ENCODE data around the gene DOK5.

The DOK5 gene

GRCh38 chr20:54619682-54620081 is 144.3 kb downstream of the DOK5 start:
- no peak for DNase-seq

DNA sequence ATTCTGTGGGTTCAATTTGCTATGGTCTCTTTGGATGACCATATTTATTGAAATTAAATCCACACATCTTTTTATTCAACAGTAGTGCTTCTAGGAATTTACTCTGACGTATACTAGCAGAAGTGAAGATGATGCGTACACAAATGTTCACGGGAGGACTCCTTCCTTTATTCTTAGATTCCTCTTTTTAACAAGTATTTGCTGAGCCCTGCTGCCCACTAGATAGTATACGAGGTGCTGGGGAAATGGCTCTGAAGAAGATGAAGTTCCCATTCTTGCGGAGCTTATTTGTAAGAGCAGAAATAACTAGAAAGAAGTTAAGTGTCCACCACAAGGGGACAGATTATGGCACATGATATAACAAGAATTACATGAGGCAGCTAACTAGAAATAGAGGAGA is 145.2 kb downstream of the DOK5 start:
- no peak for DNase-seq

- no peak for DNase-seq
Measured at GRCh38 chr20:54622333-54623295, 147.2 kb downstream of the DOK5 start.

GRCh38 chr20:54623991-54624569 is 148.7 kb downstream of the DOK5 start:
- no peak for DNase-seq

DNA sequence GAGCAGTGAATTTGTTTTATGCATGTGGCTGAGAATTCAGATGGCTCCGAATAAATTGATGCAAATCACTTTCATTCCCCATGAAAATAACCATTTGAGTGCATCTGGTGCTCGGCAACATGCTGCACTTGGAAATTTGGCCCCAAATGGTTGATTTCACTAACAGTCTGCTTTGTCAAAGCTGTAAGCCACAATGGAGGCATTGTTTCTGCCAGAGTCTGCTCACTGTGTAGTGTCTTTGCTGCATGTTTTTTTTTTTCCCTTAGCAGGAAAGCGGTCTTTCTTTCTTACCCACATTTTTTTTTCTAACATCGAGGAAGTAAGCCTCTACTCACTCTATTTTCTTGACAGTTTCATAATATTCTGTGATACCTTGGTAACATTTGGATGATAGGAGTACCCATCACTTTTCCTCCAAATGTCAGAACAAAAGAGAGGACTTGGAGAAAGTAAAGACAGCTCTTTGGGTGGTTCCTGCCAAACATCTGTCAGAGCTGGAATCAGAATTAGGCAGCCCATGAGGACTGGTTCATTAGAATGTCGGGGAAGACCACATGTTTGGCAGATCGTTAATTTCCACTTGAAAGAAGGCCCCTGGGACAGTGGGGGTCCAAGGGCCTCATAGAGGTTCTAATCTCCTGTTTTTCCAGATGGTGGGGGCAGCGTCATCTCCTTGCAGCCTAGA is 149.5 kb downstream of the DOK5 start:
- DNase-seq = no peak

- DNase-seq = no peak
Measured at GRCh38 chr20:54625497-54625896, 150.1 kb downstream of the DOK5 start.

GRCh38 chr20:54626126-54626525 is 150.7 kb downstream of the DOK5 start:
- DNase-seq = no peak

- DNase-seq = no peak
Measured at GRCh38 chr20:54629632-54630031, 154.2 kb downstream of the DOK5 start.

DNA sequence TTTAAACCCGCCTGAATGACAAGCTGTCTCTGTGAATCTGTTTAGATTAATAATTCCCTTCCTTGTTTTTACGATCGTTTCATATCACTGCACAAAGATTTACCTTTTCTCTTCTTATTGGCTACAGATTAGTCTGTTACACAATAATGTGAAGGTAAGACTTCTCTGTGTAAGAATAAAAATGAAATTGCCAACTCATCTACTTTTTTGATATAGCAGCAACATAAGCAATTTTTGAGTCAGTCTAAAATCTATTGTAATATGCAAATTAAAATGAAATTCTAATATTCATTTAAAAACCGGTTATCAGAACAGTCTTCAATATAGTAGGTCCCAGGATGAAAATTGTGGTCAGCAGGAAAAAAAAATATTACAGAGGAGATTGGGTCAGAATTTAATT is 155.2 kb downstream of the DOK5 start:
- no peak for DNase-seq

- DNase-seq = no peak
Measured at GRCh38 chr20:54631059-54631458, 155.7 kb downstream of the DOK5 start.

GRCh38 chr20:54633374-54634355 is 158.3 kb downstream of the DOK5 start:
- no peak for DNase-seq

- DNase-seq = no peak
Measured at GRCh38 chr20:54636575-54636974, 161.2 kb downstream of the DOK5 start.

DNA sequence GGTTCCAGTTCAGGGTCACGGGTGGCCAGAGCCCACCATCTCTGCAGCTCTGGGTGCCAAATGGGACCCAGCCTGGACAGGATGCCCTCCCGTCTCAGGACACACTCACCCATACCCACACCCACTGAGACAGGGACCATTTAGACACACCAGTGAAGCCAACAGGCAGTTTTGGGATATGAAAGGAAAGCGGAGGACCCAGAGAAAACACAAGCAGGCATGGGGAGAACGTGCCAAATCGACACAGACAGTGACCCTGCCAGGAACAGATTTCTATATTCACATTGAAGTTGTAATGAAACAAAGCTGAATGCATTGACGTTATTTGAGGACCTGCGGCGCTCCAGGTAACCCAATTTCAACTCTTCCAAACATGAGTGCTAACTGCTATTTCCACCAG is 164.5 kb downstream of the DOK5 start:
- no peak for DNase-seq

GRCh38 chr20:54640800-54641199 is 165.4 kb downstream of the DOK5 start:
- no peak for DNase-seq

GRCh38 chr20:54642864-54643667 is 167.7 kb downstream of the DOK5 start:
- no peak for DNase-seq

DNA sequence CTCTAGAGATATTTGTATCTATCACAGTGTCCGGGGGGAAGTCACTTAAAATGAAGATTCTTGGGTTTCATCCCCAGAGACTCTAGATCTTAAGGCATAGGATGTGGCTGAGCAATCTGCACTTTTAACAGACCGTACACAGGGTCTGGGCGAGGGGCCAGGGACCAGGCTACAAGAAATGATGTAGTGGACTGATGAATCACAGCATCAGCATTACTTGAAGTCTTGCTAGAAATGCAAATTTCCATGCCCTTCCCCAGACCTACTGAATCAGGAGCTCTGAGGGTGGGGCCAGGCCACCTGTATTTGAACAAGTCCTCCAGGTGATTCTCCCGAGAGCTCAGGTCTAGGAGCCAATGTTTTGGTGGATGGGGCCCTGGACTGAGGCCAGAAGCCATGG is 168.4 kb downstream of the DOK5 start:
- DNase-seq = no peak

DNA sequence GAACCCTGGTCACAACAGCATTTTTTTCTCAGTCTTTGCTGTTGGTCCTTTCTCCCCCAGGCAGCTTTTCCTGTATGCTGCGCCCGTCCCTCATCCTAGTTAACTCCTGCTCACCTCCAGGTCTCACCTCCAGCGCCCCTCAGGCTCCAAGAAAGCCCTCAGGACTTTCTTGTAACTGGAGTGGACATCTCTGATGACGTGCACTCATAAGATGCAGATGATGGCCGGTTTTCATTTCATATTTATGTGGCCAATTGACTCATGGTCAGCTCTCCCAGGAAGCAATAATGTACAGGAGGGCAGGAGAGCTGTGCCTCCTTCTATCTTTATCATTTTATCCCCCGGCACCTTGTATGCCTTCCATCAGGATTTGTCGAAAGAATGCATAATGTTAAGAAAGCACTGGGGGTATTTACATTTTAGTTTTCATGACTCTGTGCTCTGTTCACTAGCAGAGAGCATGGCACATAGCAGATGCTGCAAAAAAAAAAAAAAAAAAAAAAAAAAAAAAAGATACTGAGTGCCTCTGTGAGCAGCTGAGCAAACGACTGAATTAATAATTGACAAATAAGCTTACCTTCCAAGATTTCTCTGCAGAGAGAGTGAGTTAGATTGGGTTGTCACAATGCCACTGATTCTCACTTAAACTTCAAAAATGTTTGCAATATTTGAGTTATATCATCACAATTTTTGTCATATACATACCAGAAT is 170.2 kb downstream of the DOK5 start:
- DNase-seq = no peak

- no peak for DNase-seq
Measured at GRCh38 chr20:54646156-54646517, 170.7 kb downstream of the DOK5 start.

GRCh38 chr20:54648421-54649142 is 173.2 kb downstream of the DOK5 start:
- no peak for DNase-seq

GRCh38 chr20:54649511-54649962 is 174.1 kb downstream of the DOK5 start:
- peak; percentile 19 for DNase-seq

Measured in NCI-H2227 treated with DMSO at 0.1 percent for 48 hours (cell line).